H9 (cell line): ENCODE data around the gene FAM13C. TPM values are rescaled to one million over a fixed set of nuclear protein-coding genes. Genes with fewer than 3 reads are reported as not detected.

Source experiments
- DNase-seq: peaks from one replicate; pipeline ENCODE4 v3.0.0-alpha.2; 2017
- H2AFZ ChIP-seq: one replicate; pipeline ENCODE4 v1.6.1; 2013; ENCODE audit warnings: mild to moderate bottlenecking, low read length, control low read depth, moderate library complexity
- H2AK5ac ChIP-seq: 2 replicates; pipeline ENCODE4 v1.6.1; 2013; ENCODE audit warnings: low read length, control low read depth, mixed read lengths; ENCODE audit not compliant: insufficient read length
- H2BK120ac ChIP-seq: one replicate; pipeline ENCODE4 v1.6.1; 2013; ENCODE audit warnings: low read depth, mild to moderate bottlenecking, low read length, control low read depth, inconsistent platforms; ENCODE audit not compliant: poor library complexity, severe bottlenecking
- H2BK12ac ChIP-seq: 2 replicates; pipeline ENCODE4 v1.6.1; 2013; ENCODE audit warnings: low read length, control low read depth, mixed read lengths, low read depth; ENCODE audit not compliant: insufficient read length
- H2BK15ac ChIP-seq: 2 replicates; pipeline ENCODE4 v1.6.1; 2013; ENCODE audit warnings: low read depth, low read length, control low read depth
- H2BK20ac ChIP-seq: one replicate; pipeline ENCODE4 v1.6.1; 2013; ENCODE audit warnings: low read depth, mild to moderate bottlenecking, low read length, control low read depth, inconsistent platforms; ENCODE audit not compliant: poor library complexity, severe bottlenecking
- H2BK5ac ChIP-seq: 2 replicates; pipeline ENCODE4 v1.6.1; 2013; ENCODE audit warnings: low read length, control low read depth, mixed read lengths; ENCODE audit not compliant: insufficient read length
- H3K14ac ChIP-seq: 2 replicates; pipeline ENCODE4 v1.6.1; 2013; ENCODE audit warnings: low read length, control low read depth; ENCODE audit not compliant: insufficient read depth
- H3K18ac ChIP-seq: 2 replicates; pipeline ENCODE4 v1.6.1; 2013; ENCODE audit warnings: low read depth, mild to moderate bottlenecking, mixed read lengths, low read length, control low read depth; ENCODE audit not compliant: insufficient read length
- H3K23ac ChIP-seq: 2 replicates; pipeline ENCODE4 v1.6.1; 2013; ENCODE audit warnings: low read length, control low read depth, mixed read lengths, low read depth; ENCODE audit not compliant: insufficient read length
- H3K23me2 ChIP-seq: 2 replicates; pipeline ENCODE4 v1.6.1; 2013; ENCODE audit warnings: low read depth, mild to moderate bottlenecking, mixed read lengths, low read length, control low read depth; ENCODE audit not compliant: insufficient read length, poor library complexity, severe bottlenecking
- H3K27ac ChIP-seq: 2 replicates; pipeline ENCODE4 v1.5.1; 2013; ENCODE audit warnings: low read length, control low read depth, mixed read lengths, low read depth; ENCODE audit not compliant: insufficient read length
- H3K27me3 ChIP-seq: 2 replicates; pipeline ENCODE4 v1.6.1; 2013; ENCODE audit warnings: low read length, control low read depth, inconsistent platforms; ENCODE audit not compliant: insufficient read depth
- H3K4ac ChIP-seq: 2 replicates; pipeline ENCODE4 v1.6.1; 2013; ENCODE audit warnings: low read depth, mild to moderate bottlenecking, control low read depth, inconsistent platforms, low read length, moderate library complexity
- H3K4me1 ChIP-seq: 2 replicates; pipeline ENCODE4 v1.6.1; 2013; ENCODE audit warnings: low read length, control low read depth, inconsistent platforms; ENCODE audit not compliant: insufficient read depth
- H3K4me2 ChIP-seq: 2 replicates; pipeline ENCODE4 v1.6.1; 2013; ENCODE audit warnings: low read length, control low read depth, mixed read lengths; ENCODE audit not compliant: insufficient read length, insufficient read depth
- H3K56ac ChIP-seq: 2 replicates; pipeline ENCODE4 v1.6.1; 2013; ENCODE audit warnings: low read depth, mild to moderate bottlenecking, mixed read lengths, low read length, control low read depth; ENCODE audit not compliant: insufficient read length
- H3K79me1 ChIP-seq: 2 replicates; pipeline ENCODE4 v1.6.1; 2013; ENCODE audit warnings: low read depth, mild to moderate bottlenecking, moderate library complexity, low read length, control low read depth, inconsistent platforms; ENCODE audit not compliant: insufficient read depth, poor library complexity, severe bottlenecking
- H3K79me2 ChIP-seq: 2 replicates; pipeline ENCODE4 v1.6.1; 2013; ENCODE audit warnings: low read length, control low read depth, inconsistent platforms; ENCODE audit not compliant: insufficient read depth
- H3K9ac ChIP-seq: 2 replicates; pipeline ENCODE4 v1.6.1; 2013; ENCODE audit warnings: low read length, control low read depth, mixed read lengths; ENCODE audit not compliant: insufficient read length; ENCODE audit errors: extremely low read depth
- H3K9me3 ChIP-seq: one replicate; pipeline ENCODE4 v1.6.1; 2013; ENCODE audit warnings: low read depth, low read length, inconsistent platforms; ENCODE audit not compliant: control insufficient read depth
- H3T11ph ChIP-seq: one replicate; pipeline ENCODE4 v1.6.1; 2013; ENCODE audit warnings: mild to moderate bottlenecking, low read length, control low read depth, inconsistent platforms
- H4K20me1 ChIP-seq: one replicate; pipeline ENCODE4 v1.6.1; 2013; ENCODE audit not compliant: control insufficient read depth, insufficient read length, insufficient read depth
- H4K5ac ChIP-seq: 2 replicates; pipeline ENCODE4 v1.6.1; 2013; ENCODE audit warnings: low read depth, mild to moderate bottlenecking, mixed read lengths, low read length, control low read depth; ENCODE audit not compliant: insufficient read length
- H4K8ac ChIP-seq: replicated peaks from 2 replicates; pipeline ENCODE4 v1.6.1; 2013; ENCODE audit warnings: low read length, control low read depth, mixed read lengths, low read depth; ENCODE audit not compliant: insufficient read length
- H4K91ac ChIP-seq: 2 replicates; pipeline ENCODE4 v1.6.1; 2013; ENCODE audit warnings: low read depth, mild to moderate bottlenecking, moderate library complexity, mixed read lengths, low read length, control low read depth; ENCODE audit not compliant: insufficient read length
- H3K27ac Mint-ChIP-seq, 3 experiments: 2 replicates in 2 of 3; 3 replicates in 1 of 3; pipeline ENCODE4 v1.8.0; 2020 to 2021; ENCODE audit warnings: mixed read lengths in 3 of 3, mild to moderate bottlenecking in 1 of 3, moderate library complexity in 1 of 3
- H3K27me3 Mint-ChIP-seq: 2 replicates; pipeline ENCODE4 v1.8.0; 2021; ENCODE audit warnings: low read depth, mild to moderate bottlenecking, moderate library complexity, mixed read lengths
- H3K36me3 Mint-ChIP-seq, 3 experiments: 2 replicates in 2 of 3; 3 replicates in 1 of 3; pipeline ENCODE4 v1.8.0; 2020 to 2021; ENCODE audit warnings: low read depth in 3 of 3, mixed read lengths in 3 of 3; ENCODE audit not compliant: insufficient read depth in 1 of 3
- H3K4me1 Mint-ChIP-seq, 2 experiments: 2 replicates each; pipeline ENCODE4 v1.8.0; 2020; ENCODE audit warnings: mixed read lengths in 2 of 2
- H3K4me3 Mint-ChIP-seq, 2 experiments: 2 replicates in 1 of 2; 3 replicates in 1 of 2; pipeline ENCODE4 v1.8.0; 2020 to 2021; ENCODE audit warnings: mild to moderate bottlenecking in 2 of 2, mixed read lengths in 2 of 2, moderate library complexity in 1 of 2
- H3K9me3 Mint-ChIP-seq, 2 experiments: 2 replicates in 1 of 2; 3 replicates in 1 of 2; pipeline ENCODE4 v1.8.0; 2020; ENCODE audit warnings: mild to moderate bottlenecking in 2 of 2, mixed read lengths in 2 of 2, moderate library complexity in 1 of 2
- WGBS: extraction: QIAGEN DNeasy Blood & Tissue Kit; methylation state at CpG from one replicate; pipeline ENCODE4 v1.1.7; 2013; ENCODE audit warnings: missing lambda C conversion rate, low lambda C conversion rate, mixed read lengths; ENCODE audit not compliant: insufficient read length; ENCODE audit errors: extremely low coverage; 5-methylcytosine and 5-hydroxymethylcytosine counted together
- total RNA-seq: library from RNA; stranded (reverse); gene quantifications from 2 replicates; pipeline ENCODE4 v1.2.1, GENCODE V29; 2021
- TF ChIP-seq, protein P1 (sequence below): fragments of 200-600 bp; sonication (generic); conservative IDR thresholded peaks from 3 replicates; pipeline ENCODE4 v1.8.0; 2021; ENCODE audit warnings: antibody characterized with exemption, mild to moderate bottlenecking

Gene FAM13C
- total RNA-seq, 1 experiment from 2014 or later, result 0.31 TPM

DNA sequence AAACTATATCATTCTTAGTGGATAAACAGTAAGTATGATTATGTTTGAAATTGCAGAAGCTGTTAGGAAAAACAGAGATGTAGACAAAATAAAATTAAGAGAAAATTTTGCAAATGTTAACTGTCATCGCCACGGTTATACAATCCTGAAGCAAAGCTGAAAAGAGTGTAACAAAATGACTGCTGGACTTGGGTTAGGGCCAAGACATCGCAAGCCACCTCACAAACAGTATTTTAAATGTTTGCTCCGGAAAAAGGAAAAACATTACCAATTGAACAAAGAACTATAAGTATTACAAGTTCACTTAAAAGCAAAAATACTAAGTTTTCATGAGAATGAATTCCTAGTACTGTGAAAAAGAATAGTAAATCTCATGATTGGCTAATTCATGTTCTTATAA, 60.0 kb downstream of the FAM13C start:
- Histone ChIP-seq H2BK20ac (no peak overlapping the region), H3K79me1 (no peaks in the 10 kb centered on the region), H2AK5ac (no peak overlapping the region), H3K9me3 (no peaks in the 10 kb centered on the region), H3K4me1 (no peaks in the 10 kb centered on the region), H2BK5ac (no peak overlapping the region), H3T11ph (no peak overlapping the region), H3K4ac (no peak overlapping the region), H3K56ac (no peak overlapping the region), H3K27ac (no peak overlapping the region), H3K23ac (no peak overlapping the region), H3K18ac (no peak overlapping the region), H2BK120ac (no peak overlapping the region), H4K8ac (no peak overlapping the region), H4K91ac (no peak overlapping the region), H3K23me2 (no peaks in the 10 kb centered on the region), H3K9ac (no peak overlapping the region), H3K79me2 (no peaks in the 10 kb centered on the region), H4K20me1 (no peaks in the 10 kb centered on the region), H2BK12ac (no peak overlapping the region), H3K27me3 (no peaks in the 10 kb centered on the region; the same call in 1 of the 2 replicates), H3K14ac (no peak overlapping the region), H3K4me2 (no peak overlapping the region), H2BK15ac (no peak overlapping the region), H2AFZ (no peak overlapping the region), H4K5ac (no peak overlapping the region)
- H3K27me3 Mint-ChIP-seq, result no peaks in the 10 kb centered on the region
- TF ChIP-seq, protein P1, sequence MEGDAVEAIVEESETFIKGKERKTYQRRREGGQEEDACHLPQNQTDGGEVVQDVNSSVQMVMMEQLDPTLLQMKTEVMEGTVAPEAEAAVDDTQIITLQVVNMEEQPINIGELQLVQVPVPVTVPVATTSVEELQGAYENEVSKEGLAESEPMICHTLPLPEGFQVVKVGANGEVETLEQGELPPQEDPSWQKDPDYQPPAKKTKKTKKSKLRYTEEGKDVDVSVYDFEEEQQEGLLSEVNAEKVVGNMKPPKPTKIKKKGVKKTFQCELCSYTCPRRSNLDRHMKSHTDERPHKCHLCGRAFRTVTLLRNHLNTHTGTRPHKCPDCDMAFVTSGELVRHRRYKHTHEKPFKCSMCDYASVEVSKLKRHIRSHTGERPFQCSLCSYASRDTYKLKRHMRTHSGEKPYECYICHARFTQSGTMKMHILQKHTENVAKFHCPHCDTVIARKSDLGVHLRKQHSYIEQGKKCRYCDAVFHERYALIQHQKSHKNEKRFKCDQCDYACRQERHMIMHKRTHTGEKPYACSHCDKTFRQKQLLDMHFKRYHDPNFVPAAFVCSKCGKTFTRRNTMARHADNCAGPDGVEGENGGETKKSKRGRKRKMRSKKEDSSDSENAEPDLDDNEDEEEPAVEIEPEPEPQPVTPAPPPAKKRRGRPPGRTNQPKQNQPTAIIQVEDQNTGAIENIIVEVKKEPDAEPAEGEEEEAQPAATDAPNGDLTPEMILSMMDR, result no peak
- no peaks in the 10 kb centered on the region for H3K9me3 Mint-ChIP-seq
- no peak for DNase-seq
- no peaks in the 10 kb centered on the region for H3K36me3 Mint-ChIP-seq
- no peak overlapping the region for H3K27ac Mint-ChIP-seq
- no peak overlapping the region for H3K4me3 Mint-ChIP-seq
- peaks cover 4 to 8% of the 10 kb centered on the region in 2 experiments for H3K4me1 Mint-ChIP-seq
- WGBS, result no CpG with 5 or more reads among the region's 4 CpGs
